GM12878 (cell line): Measurements from ENCODE around the gene TPO. TPM values are rescaled to one million over a fixed set of nuclear protein-coding genes. Genes with fewer than 3 reads are reported as not detected.

ENCODE experiments used
- ATAC-seq: fragments of 200-7000 bp; cut with Tn5 transposase; 3 replicates; pipeline ENCODE4 v1.9.1; 2020; ENCODE audit warnings: mild to moderate bottlenecking, moderate library complexity
- BruUV-seq: library from RNA; stranded (reverse); fragments of 400-500 nt; replicated peaks from 2 replicates; lab custom pipeline; 2021; lab: Mats Ljungman, UMichigan
- CTCF ChIA-PET: fragments of 300-600 bp; sonication (Branson Sonifier 250); formaldehyde crosslinking; extraction: SDS; loops from one replicate; lab custom pipeline; 2021; ENCODE audit warnings: inconsistent platforms; lab: Yijun Ruan, JAX
- POLR2A ChIA-PET: fragments of 350-600 bp; formaldehyde crosslinking; extraction: SDS; loops from one replicate; lab custom pipeline; 2021; ENCODE audit warnings: inconsistent platforms; lab: Charles Lee
- RAD21 ChIA-PET: fragments of 300-600 bp; sonication (Branson Sonifier 250); formaldehyde crosslinking; loops from one replicate; lab custom pipeline; 2023; ENCODE audit warnings: antibody characterized with exemption; ENCODE audit not compliant: unreplicated experiment; lab: Charles Lee
- SMC1A ChIA-PET: fragments of 300-600 bp; sonication (Branson Sonifier 250); formaldehyde crosslinking; loops from one replicate; lab custom pipeline; 2023; ENCODE audit not compliant: unreplicated experiment, uncharacterized antibody; lab: Charles Lee
- DNase-seq: peaks from one replicate; pipeline ENCODE4 v3.0.0-alpha.2; 2011; ENCODE audit warnings: low read depth, low spot score
- FAIRE-seq: peaks from 3 replicates; lab custom pipeline; 2011; peaks lifted over from hg19 to GRCh38; lab: Jason Lieb, UNC
- H2AFZ ChIP-seq: 2 replicates; pipeline ENCODE4 v1.6.0; 2011; ENCODE audit warnings: low read depth, low read length, control low read depth; ENCODE audit not compliant: control insufficient read depth
- H3K27ac ChIP-seq: 2 replicates; pipeline ENCODE4 v1.5.1; 2011; ENCODE audit warnings: control low read depth; ENCODE audit not compliant: control insufficient read depth, insufficient read depth
- H3K27me3 ChIP-seq, 2 experiments: replicated peaks in 1 of 2; 2 replicates each; pipeline versions ENCODE4 v1.6.0 to v1.6.1; 2011; ENCODE audit warnings: low read length in 1 of 2; ENCODE audit not compliant: control insufficient read depth in 2 of 2, insufficient read depth in 2 of 2
- H3K36me3 ChIP-seq, 2 experiments: 2 replicates each; pipeline ENCODE4 v1.5.1; 2011; ENCODE audit warnings: low read length in 1 of 2; ENCODE audit not compliant: control insufficient read depth in 2 of 2, insufficient read depth in 2 of 2
- H3K4me1 ChIP-seq: 2 replicates; pipeline ENCODE4 v1.6.1; 2011; ENCODE audit warnings: mild to moderate bottlenecking, low read length, moderate library complexity, mixed read lengths; ENCODE audit not compliant: control insufficient read depth, insufficient read depth
- H3K4me2 ChIP-seq: 2 replicates; pipeline ENCODE4 v1.6.0; 2011; ENCODE audit warnings: control low read depth; ENCODE audit not compliant: control insufficient read depth, insufficient read depth
- H3K4me3 ChIP-seq: fragments of 200-600 bp; sonication (generic); 2 replicates; pipeline ENCODE4 v1.5.1; 2016
- H3K79me2 ChIP-seq: 2 replicates; pipeline ENCODE4 v1.6.0; 2011; ENCODE audit warnings: low read length; ENCODE audit not compliant: control insufficient read depth, insufficient read depth
- H3K9ac ChIP-seq: 2 replicates; pipeline ENCODE4 v1.8.0; 2011; ENCODE audit warnings: low read length, control low read depth, mixed read lengths; ENCODE audit not compliant: control insufficient read depth, insufficient read depth
- H3K9me3 ChIP-seq: replicated peaks from 3 replicates; pipeline ENCODE4 v1.5.1; 2011; ENCODE audit warnings: mild to moderate bottlenecking, low read length; ENCODE audit not compliant: control insufficient read depth, insufficient read depth
- H4K20me1 ChIP-seq: 2 replicates; pipeline ENCODE4 v1.6.0; 2011; ENCODE audit not compliant: control insufficient read depth, insufficient read depth
- GATAD2B ChIP-seq: fragments of 450-650 bp; conservative IDR thresholded peaks from 2 replicates; pipeline ENCODE4 v1.6.1; 2017; ENCODE audit warnings: low read depth, mild to moderate bottlenecking, moderate library complexity
- KAT2A ChIP-seq: conservative IDR thresholded peaks from 2 replicates; pipeline ENCODE4 v1.6.1; 2011; ENCODE audit warnings: low read depth, low read length; ENCODE audit not compliant: control insufficient read depth
- LARP7 ChIP-seq: fragments of 450-650 bp; IDR thresholded peaks from 2 replicates; pipeline ENCODE4 v1.6.1; 2017; ENCODE audit warnings: mild to moderate bottlenecking
- NFXL1 ChIP-seq: fragments of 450-650 bp; IDR thresholded peaks from 2 replicates; pipeline ENCODE4 v1.6.1; 2017; ENCODE audit warnings: antibody characterized with exemption, mild to moderate bottlenecking, borderline replicate concordance
- NFYB ChIP-seq: IDR thresholded peaks from 2 replicates; pipeline ENCODE4 v1.6.1; 2011; ENCODE audit warnings: low read depth, mild to moderate bottlenecking, low read length, improper control_type of control experiment, moderate library complexity; ENCODE audit not compliant: insufficient read depth
- PAX5 ChIP-seq: IDR thresholded peaks from 2 replicates; pipeline ENCODE4 v1.6.1; 2011; ENCODE audit warnings: low read depth, low read length, borderline replicate concordance
- PML ChIP-seq: IDR thresholded peaks from 2 replicates; pipeline ENCODE4 v1.6.1; 2012; ENCODE audit warnings: low read length, inconsistent platforms
- RUNX3 ChIP-seq: IDR thresholded peaks from 2 replicates; pipeline ENCODE4 v1.6.1; 2012; ENCODE audit warnings: low read length, inconsistent platforms
- SMC3 ChIP-seq: IDR thresholded peaks from 2 replicates; pipeline ENCODE4 v1.6.1; 2011; ENCODE audit warnings: low read length, improper control_type of control experiment, borderline replicate concordance
- SREBF1 ChIP-seq: IDR thresholded peaks from 2 replicates; pipeline ENCODE4 v1.6.1; 2012; ENCODE audit warnings: mild to moderate bottlenecking, low read length
- TBL1XR1 ChIP-seq: IDR thresholded peaks from 2 replicates; pipeline ENCODE4 v1.6.1; 2012; ENCODE audit warnings: low read depth, low read length, improper control_type of control experiment
- TCF3 ChIP-seq: IDR thresholded peaks from 2 replicates; pipeline ENCODE4 v1.6.1; 2012; ENCODE audit warnings: low read depth, mild to moderate bottlenecking, low read length, borderline replicate concordance; ENCODE audit not compliant: insufficient read depth
- ZBED1 ChIP-seq: IDR thresholded peaks from 2 replicates; pipeline ENCODE4 v1.6.1; 2016; ENCODE audit warnings: borderline replicate concordance
- ZNF207 ChIP-seq: fragments of 450-650 bp; IDR thresholded peaks from 2 replicates; pipeline ENCODE4 v1.6.1; 2014; ENCODE audit warnings: antibody characterized with exemption, mild to moderate bottlenecking, borderline replicate concordance
- ZNF24 ChIP-seq: fragments of 450-650 bp; IDR thresholded peaks from 2 replicates; pipeline ENCODE4 v1.6.1; 2017; ENCODE audit warnings: antibody characterized with exemption, mild to moderate bottlenecking
- ZSCAN29 ChIP-seq: fragments of 450-650 bp; IDR thresholded peaks from 2 replicates; pipeline ENCODE4 v1.6.1; 2017; ENCODE audit warnings: mild to moderate bottlenecking, moderate library complexity
- WGBS: methylation state at CpG from one replicate; pipeline ENCODE4 v1.1.6; 2016; ENCODE audit warnings: low lambda C conversion rate; ENCODE audit not compliant: insufficient replicate concordance, insufficient coverage; ENCODE audit errors: missing lambda C conversion rate; 5-methylcytosine and 5-hydroxymethylcytosine counted together
- in situ Hi-C: fragments of 300-500 bp; cut with MboI; formaldehyde crosslinking; loops from 9 replicates; pipeline ENCODE4 v1.14.3; 2018; ENCODE audit warnings: mixed read lengths
- intact Hi-C: fragments of 100-400 bp; cut with micrococcal nuclease; formaldehyde crosslinking; loops from one replicate; pipeline ENCODE4 v1.14.2; 2022; ENCODE audit not compliant: unreplicated experiment
- polyA plus RNA-seq, 11 experiments: library from polyadenylated mRNA; depleted of rRNA in 4 of 11; unstranded in 6 of 11; stranded (reverse) in 5 of 11; fragments of >200 nt; fragmentation: Nextera tagmentation in 4 of 11; fragmentation: Illumina TruSeq in 1 of 11; extraction: Ambion mirVana in 4 of 11; extraction: Trizol in 1 of 11; gene quantifications; 1 replicate in 1 of 11; 2 replicates in 10 of 11; pipeline versions ENCODE4 v1.2.1 to v1.2.3, GENCODE V29; 2011 to 2016; ENCODE audit warnings: inconsistent platforms in 2 of 11, missing spikeins in 2 of 11, low read depth in 1 of 11
- total RNA-seq, 4 experiments: library from RNA; depleted of rRNA in 3 of 4; stranded (reverse); fragments of >200 nt in 3 of 4; fragmentation: Illumina TruSeq in 1 of 4; extraction: Trizol in 1 of 4; gene quantifications; 2 replicates each; pipeline versions ENCODE4 v1.2.1 to v1.2.3, GENCODE V29; 2013 to 2021
- TF ChIP-seq, protein P1 (sequence below): fragments of 450-650 bp; IDR thresholded peaks from 2 replicates; pipeline ENCODE4 v1.6.1; 2017; ENCODE audit warnings: mild to moderate bottlenecking, moderate library complexity
- TF ChIP-seq, protein P2 (sequence below): IDR thresholded peaks from 2 replicates; pipeline ENCODE4 v1.6.1; 2012; ENCODE audit warnings: low read depth, low read length, improper control_type of control experiment

The TPO gene
- total and polyA plus RNA-seq, 10 of the 15 experiments (the other 5 are each of a cell fraction or from before 2014, with no cell fraction given): 0.07 to 0.11 TPM; not detected in 8

DNA sequence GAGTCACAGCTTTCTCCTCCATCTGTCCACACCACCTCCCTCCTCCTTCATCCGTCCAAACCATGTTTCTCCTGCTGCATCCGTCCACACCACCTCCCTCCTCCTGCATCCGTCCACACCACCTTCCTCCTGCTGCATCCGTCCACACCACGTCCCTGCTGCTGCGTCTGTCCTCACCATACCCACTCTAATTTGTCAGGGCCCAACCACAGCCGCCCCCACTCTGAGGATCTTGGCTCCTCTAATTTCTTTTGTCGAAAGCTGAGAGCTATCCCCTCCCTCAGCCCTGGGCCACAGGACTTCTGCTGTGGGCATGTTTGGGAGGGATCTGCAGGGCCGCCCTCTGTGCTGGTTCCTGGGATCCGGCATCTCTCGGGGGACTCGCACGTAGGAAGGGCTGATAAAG is 67.4 kb downstream of the TPO start:
- H3K79me2 ChIP-seq: no peaks in the 10 kb centered on the region
- ATAC-seq (no peak), FAIRE-seq (no peak)
- no peak overlapping the region for H2AFZ ChIP-seq
- WGBS: 49% methylated on average over 13 of the region's 13 CpGs
- H3K9ac ChIP-seq: no peak overlapping the region
- ChIA-PET POLR2A (no interaction called here), CTCF (interaction anchor here (1.0 kb wide), 1 partner anchor 70 kb away, joined by 3 read pairs; no protein-coding TSS in a partner anchor), SMC1A (no interaction called here)
- H3K36me3 ChIP-seq: no peaks in the 10 kb centered on the region
- intact Hi-C loops: no loop called here
- no peaks in the 10 kb centered on the region for H3K27me3 ChIP-seq
- no peak overlapping the region for H3K4me2 ChIP-seq
- no peaks in the 10 kb centered on the region for H3K4me1 ChIP-seq
- no TSS peak for BruUV-seq
- no peaks in the 10 kb centered on the region for H4K20me1 ChIP-seq
- H3K27ac ChIP-seq: no peak overlapping the region
- no peak for TF ChIP-seq PAX5
- TF ChIP-seq RUNX3: no peak
- TF ChIP-seq, protein P1, sequence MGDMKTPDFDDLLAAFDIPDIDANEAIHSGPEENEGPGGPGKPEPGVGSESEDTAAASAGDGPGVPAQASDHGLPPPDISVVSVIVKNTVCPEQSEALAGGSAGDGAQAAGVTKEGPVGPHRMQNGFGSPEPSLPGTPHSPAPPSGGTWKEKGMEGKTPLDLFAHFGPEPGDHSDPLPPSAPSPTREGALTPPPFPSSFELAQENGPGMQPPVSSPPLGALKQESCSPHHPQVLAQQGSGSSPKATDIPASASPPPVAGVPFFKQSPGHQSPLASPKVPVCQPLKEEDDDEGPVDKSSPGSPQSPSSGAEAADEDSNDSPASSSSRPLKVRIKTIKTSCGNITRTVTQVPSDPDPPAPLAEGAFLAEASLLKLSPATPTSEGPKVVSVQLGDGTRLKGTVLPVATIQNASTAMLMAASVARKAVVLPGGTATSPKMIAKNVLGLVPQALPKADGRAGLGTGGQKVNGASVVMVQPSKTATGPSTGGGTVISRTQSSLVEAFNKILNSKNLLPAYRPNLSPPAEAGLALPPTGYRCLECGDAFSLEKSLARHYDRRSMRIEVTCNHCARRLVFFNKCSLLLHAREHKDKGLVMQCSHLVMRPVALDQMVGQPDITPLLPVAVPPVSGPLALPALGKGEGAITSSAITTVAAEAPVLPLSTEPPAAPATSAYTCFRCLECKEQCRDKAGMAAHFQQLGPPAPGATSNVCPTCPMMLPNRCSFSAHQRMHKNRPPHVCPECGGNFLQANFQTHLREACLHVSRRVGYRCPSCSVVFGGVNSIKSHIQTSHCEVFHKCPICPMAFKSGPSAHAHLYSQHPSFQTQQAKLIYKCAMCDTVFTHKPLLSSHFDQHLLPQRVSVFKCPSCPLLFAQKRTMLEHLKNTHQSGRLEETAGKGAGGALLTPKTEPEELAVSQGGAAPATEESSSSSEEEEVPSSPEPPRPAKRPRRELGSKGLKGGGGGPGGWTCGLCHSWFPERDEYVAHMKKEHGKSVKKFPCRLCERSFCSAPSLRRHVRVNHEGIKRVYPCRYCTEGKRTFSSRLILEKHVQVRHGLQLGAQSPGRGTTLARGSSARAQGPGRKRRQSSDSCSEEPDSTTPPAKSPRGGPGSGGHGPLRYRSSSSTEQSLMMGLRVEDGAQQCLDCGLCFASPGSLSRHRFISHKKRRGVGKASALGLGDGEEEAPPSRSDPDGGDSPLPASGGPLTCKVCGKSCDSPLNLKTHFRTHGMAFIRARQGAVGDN: no peak
- no peak for TF ChIP-seq PML
- no peak for TF ChIP-seq GATAD2B
- TF ChIP-seq, protein P2, sequence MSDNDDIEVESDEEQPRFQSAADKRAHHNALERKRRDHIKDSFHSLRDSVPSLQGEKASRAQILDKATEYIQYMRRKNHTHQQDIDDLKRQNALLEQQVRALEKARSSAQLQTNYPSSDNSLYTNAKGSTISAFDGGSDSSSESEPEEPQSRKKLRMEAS: no peak
- TF ChIP-seq ZNF207: no peak
- no peak for TF ChIP-seq KAT2A
- no peak for TF ChIP-seq TCF3
- TF ChIP-seq NFYB: no peak
- TF ChIP-seq ZSCAN29: no peak
- no peak for TF ChIP-seq TBL1XR1
- no peak for TF ChIP-seq SREBF1
- TF ChIP-seq ZBED1: no peak
- TF ChIP-seq NFXL1: no peak
- no peak for TF ChIP-seq ZNF24
- no peak for TF ChIP-seq SMC3
- no peak for TF ChIP-seq LARP7
- TF ChIP-seq, all 136 proteins: peak for 0
- Histone ChIP-seq H3K4me3 (no peak overlapping the region), H3K9me3 (no peaks in the 10 kb centered on the region; the same call in 2 of the 3 replicates)
- RAD21 ChIA-PET: no interaction called here
- in situ Hi-C loops: no loop called here
- no peak for DNase-seq
